Neural progenitor cell (in vitro differentiated cells): ENCODE results near the gene CHRD.

Experiments
- CTCF ChIP-seq: fragments of 200-600 bp; sonication (generic); IDR thresholded peaks from 2 replicates; pipeline ENCODE4 v1.5.1; 2017; ENCODE audit warnings: antibody characterized with exemption, mild to moderate bottlenecking
- EZH2 ChIP-seq: fragments of 200-600 bp; sonication (generic); IDR thresholded peaks from 2 replicates; pipeline ENCODE4 v1.6.1; 2017; ENCODE audit warnings: antibody characterized with exemption, mild to moderate bottlenecking, moderate library complexity

- TF ChIP-seq EZH2 = no peak
- TF ChIP-seq CTCF = no peak
Observed at GRCh38 chr3:184414418-184415202, 34.8 kb downstream of the CHRD start.
